HG02870 (cell line): ENCODE results near the gene ALG12.

Experiments
- ATAC-seq: cut with Tn5 transposase; IDR thresholded peaks from one replicate; pipeline ENCODE4 v1.9.1; 2021; ENCODE audit warnings: mild to moderate bottlenecking, moderate library complexity; ENCODE audit not compliant: unreplicated experiment

Gene ALG12

GRCh38 chr22:49850959-49851802 lies 67.1 kb downstream of the ALG12 start:
- ATAC-seq = no peak
